H9 (cell line): ENCODE measurements around the gene KIF21B. TPM values are rescaled to one million over a fixed set of nuclear protein-coding genes. Genes with fewer than 3 reads are reported as not detected.

ENCODE experiments used
- DNase-seq: peaks from one replicate; pipeline ENCODE4 v3.0.0-alpha.2; 2017
- H2AFZ ChIP-seq: one replicate; pipeline ENCODE4 v1.6.1; 2013; ENCODE audit warnings: mild to moderate bottlenecking, low read length, control low read depth, moderate library complexity
- H2AK5ac ChIP-seq: 2 replicates; pipeline ENCODE4 v1.6.1; 2013; ENCODE audit warnings: low read length, control low read depth, mixed read lengths; ENCODE audit not compliant: insufficient read length
- H2BK120ac ChIP-seq: one replicate; pipeline ENCODE4 v1.6.1; 2013; ENCODE audit warnings: low read depth, mild to moderate bottlenecking, low read length, control low read depth, inconsistent platforms; ENCODE audit not compliant: poor library complexity, severe bottlenecking
- H2BK12ac ChIP-seq: 2 replicates; pipeline ENCODE4 v1.6.1; 2013; ENCODE audit warnings: low read length, control low read depth, mixed read lengths, low read depth; ENCODE audit not compliant: insufficient read length
- H2BK15ac ChIP-seq: 2 replicates; pipeline ENCODE4 v1.6.1; 2013; ENCODE audit warnings: low read depth, low read length, control low read depth
- H2BK20ac ChIP-seq: one replicate; pipeline ENCODE4 v1.6.1; 2013; ENCODE audit warnings: low read depth, mild to moderate bottlenecking, low read length, control low read depth, inconsistent platforms; ENCODE audit not compliant: poor library complexity, severe bottlenecking
- H2BK5ac ChIP-seq: 2 replicates; pipeline ENCODE4 v1.6.1; 2013; ENCODE audit warnings: low read length, control low read depth, mixed read lengths; ENCODE audit not compliant: insufficient read length
- H3K14ac ChIP-seq: 2 replicates; pipeline ENCODE4 v1.6.1; 2013; ENCODE audit warnings: low read length, control low read depth; ENCODE audit not compliant: insufficient read depth
- H3K18ac ChIP-seq: 2 replicates; pipeline ENCODE4 v1.6.1; 2013; ENCODE audit warnings: low read depth, mild to moderate bottlenecking, mixed read lengths, low read length, control low read depth; ENCODE audit not compliant: insufficient read length
- H3K23ac ChIP-seq: 2 replicates; pipeline ENCODE4 v1.6.1; 2013; ENCODE audit warnings: low read length, control low read depth, mixed read lengths, low read depth; ENCODE audit not compliant: insufficient read length
- H3K23me2 ChIP-seq: 2 replicates; pipeline ENCODE4 v1.6.1; 2013; ENCODE audit warnings: low read depth, mild to moderate bottlenecking, mixed read lengths, low read length, control low read depth; ENCODE audit not compliant: insufficient read length, poor library complexity, severe bottlenecking
- H3K27ac ChIP-seq: 2 replicates; pipeline ENCODE4 v1.5.1; 2013; ENCODE audit warnings: low read length, control low read depth, mixed read lengths, low read depth; ENCODE audit not compliant: insufficient read length
- H3K27me3 ChIP-seq: 2 replicates; pipeline ENCODE4 v1.6.1; 2013; ENCODE audit warnings: low read length, control low read depth, inconsistent platforms; ENCODE audit not compliant: insufficient read depth
- H3K4ac ChIP-seq: 2 replicates; pipeline ENCODE4 v1.6.1; 2013; ENCODE audit warnings: low read depth, mild to moderate bottlenecking, control low read depth, inconsistent platforms, low read length, moderate library complexity
- H3K4me1 ChIP-seq: 2 replicates; pipeline ENCODE4 v1.6.1; 2013; ENCODE audit warnings: low read length, control low read depth, inconsistent platforms; ENCODE audit not compliant: insufficient read depth
- H3K4me2 ChIP-seq: 2 replicates; pipeline ENCODE4 v1.6.1; 2013; ENCODE audit warnings: low read length, control low read depth, mixed read lengths; ENCODE audit not compliant: insufficient read length, insufficient read depth
- H3K56ac ChIP-seq: 2 replicates; pipeline ENCODE4 v1.6.1; 2013; ENCODE audit warnings: low read depth, mild to moderate bottlenecking, mixed read lengths, low read length, control low read depth; ENCODE audit not compliant: insufficient read length
- H3K79me1 ChIP-seq: 2 replicates; pipeline ENCODE4 v1.6.1; 2013; ENCODE audit warnings: low read depth, mild to moderate bottlenecking, moderate library complexity, low read length, control low read depth, inconsistent platforms; ENCODE audit not compliant: insufficient read depth, poor library complexity, severe bottlenecking
- H3K79me2 ChIP-seq: 2 replicates; pipeline ENCODE4 v1.6.1; 2013; ENCODE audit warnings: low read length, control low read depth, inconsistent platforms; ENCODE audit not compliant: insufficient read depth
- H3K9ac ChIP-seq: 2 replicates; pipeline ENCODE4 v1.6.1; 2013; ENCODE audit warnings: low read length, control low read depth, mixed read lengths; ENCODE audit not compliant: insufficient read length; ENCODE audit errors: extremely low read depth
- H3K9me3 ChIP-seq: one replicate; pipeline ENCODE4 v1.6.1; 2013; ENCODE audit warnings: low read depth, low read length, inconsistent platforms; ENCODE audit not compliant: control insufficient read depth
- H3T11ph ChIP-seq: one replicate; pipeline ENCODE4 v1.6.1; 2013; ENCODE audit warnings: mild to moderate bottlenecking, low read length, control low read depth, inconsistent platforms
- H4K20me1 ChIP-seq: one replicate; pipeline ENCODE4 v1.6.1; 2013; ENCODE audit not compliant: control insufficient read depth, insufficient read length, insufficient read depth
- H4K5ac ChIP-seq: 2 replicates; pipeline ENCODE4 v1.6.1; 2013; ENCODE audit warnings: low read depth, mild to moderate bottlenecking, mixed read lengths, low read length, control low read depth; ENCODE audit not compliant: insufficient read length
- H4K8ac ChIP-seq: replicated peaks from 2 replicates; pipeline ENCODE4 v1.6.1; 2013; ENCODE audit warnings: low read length, control low read depth, mixed read lengths, low read depth; ENCODE audit not compliant: insufficient read length
- H4K91ac ChIP-seq: 2 replicates; pipeline ENCODE4 v1.6.1; 2013; ENCODE audit warnings: low read depth, mild to moderate bottlenecking, moderate library complexity, mixed read lengths, low read length, control low read depth; ENCODE audit not compliant: insufficient read length
- H3K27ac Mint-ChIP-seq, 3 experiments: 2 replicates in 2 of 3; 3 replicates in 1 of 3; pipeline ENCODE4 v1.8.0; 2020 to 2021; ENCODE audit warnings: mixed read lengths in 3 of 3, mild to moderate bottlenecking in 1 of 3, moderate library complexity in 1 of 3
- H3K27me3 Mint-ChIP-seq: 2 replicates; pipeline ENCODE4 v1.8.0; 2021; ENCODE audit warnings: low read depth, mild to moderate bottlenecking, moderate library complexity, mixed read lengths
- H3K36me3 Mint-ChIP-seq, 3 experiments: 2 replicates in 2 of 3; 3 replicates in 1 of 3; pipeline ENCODE4 v1.8.0; 2020 to 2021; ENCODE audit warnings: low read depth in 3 of 3, mixed read lengths in 3 of 3; ENCODE audit not compliant: insufficient read depth in 1 of 3
- H3K4me1 Mint-ChIP-seq, 2 experiments: 2 replicates each; pipeline ENCODE4 v1.8.0; 2020; ENCODE audit warnings: mixed read lengths in 2 of 2
- H3K4me3 Mint-ChIP-seq, 2 experiments: 2 replicates in 1 of 2; 3 replicates in 1 of 2; pipeline ENCODE4 v1.8.0; 2020 to 2021; ENCODE audit warnings: mild to moderate bottlenecking in 2 of 2, mixed read lengths in 2 of 2, moderate library complexity in 1 of 2
- H3K9me3 Mint-ChIP-seq, 2 experiments: 2 replicates in 1 of 2; 3 replicates in 1 of 2; pipeline ENCODE4 v1.8.0; 2020; ENCODE audit warnings: mild to moderate bottlenecking in 2 of 2, mixed read lengths in 2 of 2, moderate library complexity in 1 of 2
- WGBS: extraction: QIAGEN DNeasy Blood & Tissue Kit; methylation state at CpG from one replicate; pipeline ENCODE4 v1.1.7; 2013; ENCODE audit warnings: missing lambda C conversion rate, low lambda C conversion rate, mixed read lengths; ENCODE audit not compliant: insufficient read length; ENCODE audit errors: extremely low coverage; 5-methylcytosine and 5-hydroxymethylcytosine counted together
- total RNA-seq: library from RNA; stranded (reverse); gene quantifications from 2 replicates; pipeline ENCODE4 v1.2.1, GENCODE V29; 2021
- TF ChIP-seq, protein P1 (sequence below): fragments of 200-600 bp; sonication (generic); conservative IDR thresholded peaks from 3 replicates; pipeline ENCODE4 v1.8.0; 2021; ENCODE audit warnings: antibody characterized with exemption, mild to moderate bottlenecking

Gene KIF21B
- total RNA-seq, 1 experiment from 2014 or later, result 7.5 TPM

DNA sequence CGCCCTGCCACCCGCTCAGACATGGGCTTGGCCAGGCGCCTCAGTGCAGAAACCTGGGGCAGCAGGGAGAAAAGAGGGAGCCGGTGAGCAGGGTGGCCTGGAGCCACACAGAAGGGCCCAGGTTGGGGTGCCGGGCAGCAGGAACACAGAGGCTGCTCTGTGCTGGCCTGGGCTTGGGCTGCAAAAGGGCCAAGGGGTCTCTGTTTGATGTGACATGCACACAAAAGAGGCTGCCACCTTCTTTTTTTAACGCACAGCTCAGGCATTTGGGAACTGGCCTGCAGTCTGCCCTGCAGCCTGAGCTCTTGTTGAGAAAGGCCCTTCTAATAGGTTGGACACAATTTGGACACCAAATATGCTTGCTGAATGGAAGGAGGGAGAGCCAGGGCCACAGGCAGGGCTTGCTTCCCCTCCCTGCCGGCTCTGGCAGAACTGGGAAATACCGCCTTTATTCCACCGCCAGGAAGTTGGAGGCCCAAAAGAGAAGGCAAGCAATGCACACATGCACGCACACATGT, 32.4 kb downstream of the KIF21B start:
- Histone ChIP-seq H3T11ph (no peak overlapping the region), H3K27me3 (no peaks in the 10 kb centered on the region), H2BK20ac (no peak overlapping the region), H3K79me2 (no peaks in the 10 kb centered on the region), H4K5ac (no peak overlapping the region), H3K4me2 (no peak overlapping the region), H3K4me1 (no peaks in the 10 kb centered on the region), H2AK5ac (no peak overlapping the region), H3K23me2 (no peaks in the 10 kb centered on the region), H2AFZ (no peak overlapping the region), H3K18ac (no peak overlapping the region), H2BK120ac (no peak overlapping the region), H3K4ac (no peak overlapping the region), H4K8ac (no peak overlapping the region), H3K9ac (no peak overlapping the region), H4K20me1 (no peaks in the 10 kb centered on the region), H3K14ac (no peak overlapping the region), H2BK15ac (no peak overlapping the region), H2BK12ac (no peak overlapping the region), H3K56ac (no peak overlapping the region), H3K79me1 (no peaks in the 10 kb centered on the region), H2BK5ac (no peak overlapping the region), H3K27ac (no peak overlapping the region), H3K9me3 (no peaks in the 10 kb centered on the region), H4K91ac (no peak overlapping the region), H3K23ac (no peak overlapping the region)
- H3K4me1 Mint-ChIP-seq, result no peaks in the 10 kb centered on the region
- H3K36me3 Mint-ChIP-seq, result peaks cover 22 to 38% (median 26%) of the 10 kb centered on the region in 3 experiments; a peak in 6 of 7 replicates
- no peak for DNase-seq
- no peak overlapping the region for H3K4me3 Mint-ChIP-seq
- H3K9me3 Mint-ChIP-seq, result no peaks in the 10 kb centered on the region
- no CpG with 5 or more reads among the region's 10 CpGs for WGBS
- no peaks in the 10 kb centered on the region for H3K27me3 Mint-ChIP-seq
- TF ChIP-seq, protein P1, sequence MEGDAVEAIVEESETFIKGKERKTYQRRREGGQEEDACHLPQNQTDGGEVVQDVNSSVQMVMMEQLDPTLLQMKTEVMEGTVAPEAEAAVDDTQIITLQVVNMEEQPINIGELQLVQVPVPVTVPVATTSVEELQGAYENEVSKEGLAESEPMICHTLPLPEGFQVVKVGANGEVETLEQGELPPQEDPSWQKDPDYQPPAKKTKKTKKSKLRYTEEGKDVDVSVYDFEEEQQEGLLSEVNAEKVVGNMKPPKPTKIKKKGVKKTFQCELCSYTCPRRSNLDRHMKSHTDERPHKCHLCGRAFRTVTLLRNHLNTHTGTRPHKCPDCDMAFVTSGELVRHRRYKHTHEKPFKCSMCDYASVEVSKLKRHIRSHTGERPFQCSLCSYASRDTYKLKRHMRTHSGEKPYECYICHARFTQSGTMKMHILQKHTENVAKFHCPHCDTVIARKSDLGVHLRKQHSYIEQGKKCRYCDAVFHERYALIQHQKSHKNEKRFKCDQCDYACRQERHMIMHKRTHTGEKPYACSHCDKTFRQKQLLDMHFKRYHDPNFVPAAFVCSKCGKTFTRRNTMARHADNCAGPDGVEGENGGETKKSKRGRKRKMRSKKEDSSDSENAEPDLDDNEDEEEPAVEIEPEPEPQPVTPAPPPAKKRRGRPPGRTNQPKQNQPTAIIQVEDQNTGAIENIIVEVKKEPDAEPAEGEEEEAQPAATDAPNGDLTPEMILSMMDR, result no peak
- H3K27ac Mint-ChIP-seq, result peak overlapping the region in 1 of 3 experiments; percentile 79; a peak in 1 of 7 replicates
